Dermis microvascular lymphatic vessel endothelial cell (primary cell): ENCODE results near the gene CRYAA. TPM values are rescaled to one million over a fixed set of nuclear protein-coding genes. Genes with fewer than 3 reads are reported as not detected.
"Not testable (repeated sequence)": the region's sequence is repeated elsewhere in the genome, so short reads cannot be mapped to it uniquely, and the experiment has no call there.

Experiments
- DNase-seq, 2 donors: peaks; one replicate each; pipeline versions ENCODE4 v3.0.0 to v3.0.0-alpha.2; 2010; ENCODE audit warnings: low read depth in 2 of 2
- total RNA-seq: library from RNA; depleted of rRNA; stranded (reverse); fragments of >200 nt; gene quantifications from 2 replicates; pipeline ENCODE4 v1.2.1, GENCODE V29; 2014

Gene CRYAA
- total RNA-seq, result not detected in 2 replicates

GRCh38 chr21:43168708-43169107 lies at the start of gene CRYAA:
CRYAA (plus strand) TSS chr21:43169008; CDS start chr21:43169100, 92 bp downstream.
- not testable (repeated sequence) for DNase-seq

- DNase-seq, result not testable (repeated sequence)
Observed at GRCh38 chr21:43130094-43130493, 38.7 kb upstream of the CRYAA start.

GRCh38 chr21:43134520-43134919 lies 34.3 kb upstream of the CRYAA start:
- not testable (repeated sequence) for DNase-seq

GRCh38 chr21:43138944-43139343 lies 29.9 kb upstream of the CRYAA start:
- not testable (repeated sequence) for DNase-seq

- DNase-seq, result not testable (repeated sequence)
Observed at GRCh38 chr21:43141407-43141806, 27.4 kb upstream of the CRYAA start.

GRCh38 chr21:43146637-43147036 lies 22.2 kb upstream of the CRYAA start:
- not testable (repeated sequence) for DNase-seq

GRCh38 chr21:43147999-43148398 lies 20.8 kb upstream of the CRYAA start:
- DNase-seq, result not testable (repeated sequence)

GRCh38 chr21:43149344-43149743 lies 19.5 kb upstream of the CRYAA start:
- not testable (repeated sequence) for DNase-seq

- DNase-seq, result not testable (repeated sequence)
Observed at GRCh38 chr21:43153601-43154000, 15.2 kb upstream of the CRYAA start.

GRCh38 chr21:43159279-43160175 lies 9.3 kb upstream of the CRYAA start:
- DNase-seq, result not testable (repeated sequence)

- DNase-seq, result not testable (repeated sequence)
Observed at GRCh38 chr21:43161826-43162707, 6.7 kb upstream of the CRYAA start.

- DNase-seq, result not testable (repeated sequence)
Observed at GRCh38 chr21:43162708-43163205, 6.1 kb upstream of the CRYAA start.

- not testable (repeated sequence) for DNase-seq
Observed at GRCh38 chr21:43164823-43165222, 4.0 kb upstream of the CRYAA start.

GRCh38 chr21:43165734-43166133 lies 3.1 kb upstream of the CRYAA start:
- DNase-seq, result not testable (repeated sequence)

- not testable (repeated sequence) for DNase-seq
Observed at GRCh38 chr21:43169230-43169886, 550 bp downstream of the CRYAA start.

GRCh38 chr21:43169891-43170290 lies 1.1 kb downstream of the CRYAA start:
- not testable (repeated sequence) for DNase-seq

- DNase-seq, result not testable (repeated sequence)
Observed at GRCh38 chr21:43172812-43173211, 4.0 kb downstream of the CRYAA start.

GRCh38 chr21:43173438-43173837 lies 4.6 kb downstream of the CRYAA start:
- not testable (repeated sequence) for DNase-seq

GRCh38 chr21:43173930-43174329 lies 5.1 kb downstream of the CRYAA start:
- DNase-seq, result not testable (repeated sequence)

- DNase-seq, result not testable (repeated sequence)
Observed at GRCh38 chr21:43174998-43175397, 6.2 kb downstream of the CRYAA start.

- DNase-seq, result not testable (repeated sequence)
Observed at GRCh38 chr21:43176621-43177020, 7.8 kb downstream of the CRYAA start.
